GM18861 (cell line): ENCODE results near the gene AIM2.
"Not testable (repeated sequence)": the region's sequence is repeated elsewhere in the genome, so short reads cannot be mapped to it uniquely, and the experiment has no call there.

Experiments used
- ATAC-seq: cut with Tn5 transposase; IDR thresholded peaks from one replicate; pipeline ENCODE4 v1.9.1; 2021; ENCODE audit not compliant: unreplicated experiment

AIM2 gene

DNA sequence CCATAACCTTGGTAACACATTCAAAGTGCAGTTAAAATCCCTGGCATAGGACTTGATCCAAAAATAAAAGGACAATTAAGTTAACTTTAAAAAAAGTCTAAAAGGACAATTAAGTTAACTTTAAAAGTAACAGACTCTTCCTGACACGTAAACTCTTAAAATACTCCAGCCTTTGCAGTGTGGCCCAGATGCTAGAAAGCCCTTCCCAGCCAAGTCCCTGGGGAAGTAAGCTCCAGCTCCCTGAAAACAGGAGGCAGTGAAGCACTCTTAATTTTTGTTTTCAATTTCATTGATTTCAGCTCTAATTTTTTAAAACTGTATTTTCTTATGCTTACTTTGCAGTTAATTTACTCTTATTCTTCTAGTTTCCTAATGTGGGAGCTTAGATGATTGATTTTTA, 5.1 kb upstream of the AIM2 start:
- no peak for ATAC-seq

DNA sequence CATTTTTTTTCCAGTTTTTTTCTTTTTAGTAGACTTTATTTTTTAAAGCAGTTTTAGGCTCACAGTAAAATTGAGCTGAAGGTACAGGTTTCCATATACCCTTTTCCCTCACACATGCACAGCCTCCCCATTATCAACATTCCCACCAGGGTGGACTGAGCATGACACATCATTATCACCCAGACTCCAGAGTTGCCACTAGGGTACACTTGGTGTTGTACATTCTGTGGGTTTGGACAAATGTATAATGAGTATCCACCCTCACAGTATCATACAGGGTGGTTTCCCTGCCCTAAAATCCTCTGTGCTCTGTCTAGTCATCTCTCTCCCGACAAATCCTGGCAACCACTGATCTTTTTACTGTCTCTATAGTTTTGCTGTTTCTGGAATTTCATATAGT, 3.0 kb upstream of the AIM2 start:
- no peak for ATAC-seq

DNA sequence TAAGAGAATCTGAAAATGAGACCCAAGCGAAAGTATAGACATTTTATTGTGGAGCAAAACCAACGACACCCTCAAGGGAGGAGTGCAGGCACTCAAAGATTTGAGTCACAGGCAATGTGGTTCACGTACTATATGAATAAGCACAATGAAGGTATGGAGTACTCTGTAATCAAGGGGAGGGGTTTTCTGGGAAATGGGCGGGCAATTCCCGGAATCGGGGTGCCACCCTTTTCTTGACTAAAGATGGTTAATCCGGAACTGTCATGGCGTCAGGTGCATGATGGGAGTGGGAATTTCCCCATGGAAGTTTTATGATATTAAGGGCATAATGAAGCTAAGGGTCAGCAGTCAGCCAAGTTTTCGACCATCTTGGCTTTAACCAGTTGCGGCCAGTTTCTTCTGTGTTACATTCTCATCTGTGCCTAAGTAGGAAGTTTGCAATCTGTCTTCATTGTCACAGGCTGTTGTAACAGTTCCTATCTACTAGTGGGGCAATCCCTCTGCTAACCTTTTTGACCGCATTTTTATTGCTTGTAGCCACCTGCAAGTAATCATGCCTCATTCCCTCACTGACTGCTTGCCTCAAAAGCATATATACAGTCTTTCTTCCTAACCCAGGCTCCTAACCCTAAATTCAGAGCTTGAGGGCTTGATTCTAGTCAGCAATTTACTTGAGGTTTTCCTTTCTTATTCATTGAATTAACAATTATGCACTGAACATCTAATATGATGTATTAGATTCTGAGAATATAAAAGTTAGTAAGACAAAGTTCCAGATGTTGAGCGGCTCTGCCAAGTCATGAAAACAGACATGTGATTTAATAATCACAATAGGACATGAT, 775 bp upstream of the AIM2 start:
- peak; percentile 56 for ATAC-seq

DNA sequence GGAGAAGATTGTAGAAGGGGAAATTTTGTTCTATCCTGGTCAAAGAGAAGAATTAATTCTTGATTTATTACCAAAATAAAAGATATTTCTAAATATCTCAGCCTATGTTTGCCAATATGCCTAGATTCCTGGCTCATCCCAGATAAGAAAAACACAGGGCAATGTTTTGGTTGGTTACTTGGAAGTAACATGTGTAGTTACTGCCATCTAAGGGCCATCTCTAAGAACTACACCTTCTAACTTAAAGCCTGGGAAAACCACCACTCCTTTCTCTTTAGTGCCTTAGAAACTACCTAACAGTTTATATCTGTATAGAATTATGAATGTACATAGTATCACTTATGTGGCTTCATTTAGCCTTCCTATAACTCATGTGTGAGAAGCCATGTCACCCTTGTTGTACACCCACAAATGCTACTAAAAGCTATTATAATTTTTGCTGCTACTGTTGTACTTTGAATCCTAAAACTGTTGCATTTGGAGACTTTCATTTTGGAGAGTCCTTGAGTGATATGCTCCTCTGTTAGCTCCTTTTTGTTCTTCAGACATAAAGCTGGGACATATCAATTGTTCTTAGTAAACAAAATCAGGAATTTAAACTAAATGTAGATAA, 4.5 kb downstream of the AIM2 start:
- no peak for ATAC-seq

DNA sequence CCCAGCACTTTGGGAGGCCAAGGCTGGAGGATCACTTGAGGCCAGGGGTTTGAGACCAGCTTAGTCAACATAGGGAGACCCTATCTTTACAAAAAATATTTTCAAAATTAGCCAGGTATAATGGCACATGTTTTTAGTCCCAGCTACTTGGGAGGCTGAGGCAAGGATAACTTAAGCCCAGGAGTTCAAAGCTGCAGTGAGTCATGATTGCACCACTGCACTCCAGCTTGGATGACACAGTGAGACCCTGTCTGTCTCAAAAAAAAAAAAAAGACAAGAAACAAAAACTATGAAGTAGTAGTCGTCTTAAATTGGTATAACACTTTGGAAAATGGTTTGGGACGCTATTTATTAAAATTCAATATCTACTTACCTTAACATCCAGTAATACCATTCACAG, 7.7 kb downstream of the AIM2 start:
- ATAC-seq: no peak

DNA sequence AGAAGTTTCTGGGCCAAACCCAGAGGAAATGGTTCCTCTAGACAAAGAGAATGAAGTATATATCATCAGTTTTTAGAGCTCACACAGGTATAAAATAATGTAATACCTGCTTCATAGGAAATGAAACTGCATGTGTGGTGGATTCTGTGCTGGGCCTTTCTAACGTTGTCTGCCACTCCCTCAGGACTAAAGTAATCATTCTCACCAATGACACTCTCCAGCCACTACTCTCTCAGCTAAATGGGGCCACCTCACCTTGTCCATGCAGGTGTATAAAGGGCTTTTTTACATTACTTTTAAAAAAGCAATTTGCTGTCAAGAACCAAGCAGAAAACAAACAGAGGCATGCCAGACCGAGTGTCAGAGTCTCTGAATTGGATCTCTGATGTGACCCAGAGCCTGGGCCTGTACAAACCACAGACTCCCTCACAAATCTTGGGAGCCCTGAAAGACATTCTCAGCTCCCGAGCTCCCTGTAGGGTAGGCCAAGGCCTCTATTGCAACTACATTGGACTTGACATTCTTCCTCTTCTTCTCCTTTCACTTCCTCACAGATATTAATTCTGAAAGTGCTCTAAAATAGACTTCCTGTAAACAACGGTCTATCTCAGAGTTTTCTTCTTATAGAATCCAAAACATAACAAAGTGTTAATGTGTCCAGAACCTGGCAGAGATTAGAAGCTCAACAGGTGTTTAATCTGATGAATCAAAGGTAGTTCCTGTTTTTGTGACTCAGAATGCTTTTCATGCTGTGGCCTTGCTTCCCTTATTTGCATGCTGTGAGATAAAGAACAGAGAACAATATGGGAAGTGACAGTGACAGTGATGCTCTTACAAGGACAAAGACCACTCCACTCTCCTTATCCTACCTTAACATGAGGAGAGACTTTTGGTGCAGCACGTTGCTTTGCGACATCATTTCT, 8.6 kb downstream of the AIM2 start:
- ATAC-seq: peak; percentile 88

DNA sequence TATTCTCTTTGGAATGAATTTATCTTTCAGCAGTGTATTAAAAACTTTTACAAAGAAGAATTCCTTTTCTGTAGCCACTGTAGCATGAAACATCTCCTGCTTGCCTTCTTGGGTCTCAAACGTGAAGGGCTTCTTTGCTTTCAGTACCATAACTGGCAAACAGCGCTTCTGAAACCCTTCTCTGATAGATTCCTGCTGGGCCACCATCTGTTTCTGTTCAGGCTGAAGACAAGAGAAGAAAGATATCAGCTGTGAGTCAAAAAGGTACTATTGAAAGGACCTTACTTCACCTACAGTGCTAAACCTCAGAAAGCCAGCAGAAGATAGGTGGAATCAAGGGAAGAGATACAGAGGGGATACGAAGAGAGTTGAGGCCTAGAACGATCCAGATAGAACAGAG, 10.5 kb downstream of the AIM2 start:
- ATAC-seq: no peak

DNA sequence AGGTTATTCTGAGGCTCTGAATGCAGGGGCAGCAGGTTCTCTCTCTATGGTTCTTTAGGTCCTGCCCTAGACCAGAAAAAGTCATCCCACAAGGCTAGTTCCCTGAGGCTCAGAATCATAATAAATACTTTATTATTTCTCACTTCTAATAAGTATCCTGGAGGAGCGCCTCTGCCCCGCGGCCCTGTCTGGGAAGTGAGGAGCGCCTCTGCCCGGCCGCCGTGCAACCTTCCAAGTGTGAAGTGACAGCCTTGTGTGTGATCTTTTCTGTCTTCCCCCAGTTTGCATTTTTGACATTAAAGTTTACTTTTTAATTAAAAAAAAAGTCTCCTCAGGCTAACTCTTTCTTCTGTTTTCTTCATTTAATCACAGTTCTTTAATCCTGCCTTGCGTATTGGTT, 11.5 kb downstream of the AIM2 start:
- ATAC-seq: no peak

DNA sequence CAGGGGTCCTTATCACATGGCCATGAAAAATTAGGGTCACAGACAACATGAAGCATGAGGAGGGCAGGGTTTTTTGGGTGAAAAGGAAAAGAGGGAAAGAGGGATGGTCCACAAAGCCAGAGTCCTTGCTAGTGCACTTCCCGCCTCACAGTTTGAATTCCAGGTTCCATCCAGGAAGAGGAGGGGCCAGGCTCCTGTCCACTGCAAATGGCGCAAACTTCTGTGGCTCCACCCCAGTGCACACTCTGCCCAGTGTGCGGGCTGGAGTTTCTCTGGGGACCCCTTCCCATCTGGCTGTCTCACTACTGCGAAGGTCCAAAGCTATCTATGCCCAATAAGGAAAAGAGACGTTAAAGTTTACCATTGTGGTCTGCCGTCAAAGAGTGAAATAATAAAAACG, 17.8 kb downstream of the AIM2 start:
- ATAC-seq: no peak

DNA sequence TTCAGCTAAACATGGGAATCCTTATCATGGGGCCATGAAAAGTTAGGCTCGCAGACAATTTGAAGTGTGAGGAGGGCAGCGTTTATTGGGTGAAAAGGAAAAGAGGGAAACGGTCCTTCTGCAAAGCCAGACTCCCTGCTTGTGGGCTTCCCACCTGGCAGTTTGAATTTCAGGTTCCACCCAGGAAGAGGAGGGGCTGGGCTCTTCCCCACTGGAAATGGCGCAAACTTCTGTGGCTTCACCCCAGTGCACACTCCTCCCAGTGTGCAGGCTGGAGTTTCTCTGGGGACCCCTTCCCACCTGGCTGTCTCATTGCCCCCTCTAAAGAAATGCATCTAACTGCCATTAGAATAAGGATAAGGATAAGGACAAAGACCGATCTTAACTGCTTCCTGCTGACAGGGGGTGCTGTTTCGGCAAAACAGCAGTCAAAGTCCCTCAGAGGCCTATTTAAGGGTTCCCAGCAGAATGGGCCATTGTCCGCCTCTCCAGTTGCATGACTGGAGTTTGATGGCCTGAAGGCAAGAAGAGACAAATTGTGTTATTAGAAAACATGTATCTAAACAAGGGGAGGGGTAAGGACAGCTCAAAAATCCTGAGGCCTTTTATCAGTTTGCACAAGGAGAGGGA, 20.4 kb downstream of the AIM2 start:
- no peak for ATAC-seq

DNA sequence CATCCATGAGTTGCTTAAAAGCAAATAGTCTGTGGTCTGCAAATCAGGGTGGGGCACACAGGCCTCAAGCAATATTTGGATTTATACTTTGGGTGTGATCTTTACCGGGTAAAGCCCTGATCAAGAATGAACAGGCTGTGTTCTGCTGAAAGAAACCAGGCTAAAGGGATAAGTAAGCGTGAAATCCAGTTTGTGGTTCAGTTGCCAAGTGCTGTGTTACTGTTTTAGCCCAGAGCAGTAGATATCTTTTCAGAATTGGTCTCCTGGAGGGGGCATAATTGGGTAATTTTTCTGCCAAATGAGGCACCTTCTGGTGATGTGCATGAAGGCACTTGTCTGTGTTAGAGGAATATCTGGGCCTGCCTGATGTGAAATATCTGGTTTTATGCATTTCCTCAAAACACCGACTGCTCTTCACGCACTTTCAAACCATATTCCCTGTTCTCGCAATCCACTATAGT, 21.4 kb downstream of the AIM2 start:
- ATAC-seq: no peak

DNA sequence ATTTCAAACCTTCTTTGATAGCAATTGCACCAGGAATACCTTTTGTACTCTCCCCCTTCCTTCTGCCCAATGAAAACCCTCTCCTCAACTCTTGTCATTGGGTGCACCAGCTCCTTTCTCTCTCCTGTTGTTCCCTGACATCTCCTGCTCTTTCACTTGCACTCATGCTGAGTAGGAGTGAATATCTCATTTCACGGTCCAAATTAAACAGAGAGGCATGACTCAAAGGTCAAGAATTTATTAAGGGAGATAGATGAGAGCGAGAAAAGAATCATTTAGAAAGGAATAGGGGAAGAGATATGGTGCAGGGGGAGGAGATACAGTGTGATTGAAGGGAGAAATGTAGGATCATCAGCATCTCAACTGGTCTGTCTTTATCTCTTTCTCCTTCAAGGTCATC, 22.1 kb downstream of the AIM2 start:
- no peak for ATAC-seq

DNA sequence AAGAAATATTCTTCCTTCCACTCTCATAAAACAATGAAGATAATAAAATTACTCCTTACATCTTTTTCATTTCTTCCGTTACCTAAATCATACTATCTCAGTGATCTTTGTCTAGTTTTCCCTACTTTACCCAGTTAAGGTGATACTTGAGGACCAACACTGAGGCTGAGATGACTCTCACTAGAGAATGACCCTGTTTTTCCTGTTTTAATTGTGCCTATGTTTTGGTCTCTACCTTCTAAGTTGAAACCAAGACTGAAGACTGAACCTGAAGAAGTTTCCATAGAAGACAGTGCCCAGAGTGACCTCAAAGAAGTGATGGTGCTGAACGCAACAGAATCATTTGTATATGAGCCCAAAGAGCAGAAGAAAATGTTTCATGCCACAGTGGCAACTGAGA, 25.1 kb downstream of the AIM2 start:
- ATAC-seq: no peak

DNA sequence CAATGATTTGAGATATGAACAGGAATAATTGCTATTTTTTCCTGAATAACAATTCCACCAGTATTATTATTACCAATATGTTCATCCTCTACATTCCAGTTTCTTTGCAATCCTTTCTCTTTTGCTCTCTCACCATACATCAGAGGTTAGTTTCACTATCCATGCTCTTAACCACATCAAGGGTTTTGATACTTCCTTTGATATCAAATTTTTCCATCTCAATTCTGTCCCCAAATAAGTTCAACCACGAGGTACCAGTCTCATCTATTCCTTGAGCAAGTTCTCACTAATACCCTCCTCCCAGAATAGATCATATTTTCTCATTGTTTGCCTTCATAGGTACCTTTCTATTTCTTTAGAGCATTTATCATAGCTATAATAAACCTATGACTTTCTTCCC, 30.1 kb downstream of the AIM2 start:
- ATAC-seq: not testable (repeated sequence)

DNA sequence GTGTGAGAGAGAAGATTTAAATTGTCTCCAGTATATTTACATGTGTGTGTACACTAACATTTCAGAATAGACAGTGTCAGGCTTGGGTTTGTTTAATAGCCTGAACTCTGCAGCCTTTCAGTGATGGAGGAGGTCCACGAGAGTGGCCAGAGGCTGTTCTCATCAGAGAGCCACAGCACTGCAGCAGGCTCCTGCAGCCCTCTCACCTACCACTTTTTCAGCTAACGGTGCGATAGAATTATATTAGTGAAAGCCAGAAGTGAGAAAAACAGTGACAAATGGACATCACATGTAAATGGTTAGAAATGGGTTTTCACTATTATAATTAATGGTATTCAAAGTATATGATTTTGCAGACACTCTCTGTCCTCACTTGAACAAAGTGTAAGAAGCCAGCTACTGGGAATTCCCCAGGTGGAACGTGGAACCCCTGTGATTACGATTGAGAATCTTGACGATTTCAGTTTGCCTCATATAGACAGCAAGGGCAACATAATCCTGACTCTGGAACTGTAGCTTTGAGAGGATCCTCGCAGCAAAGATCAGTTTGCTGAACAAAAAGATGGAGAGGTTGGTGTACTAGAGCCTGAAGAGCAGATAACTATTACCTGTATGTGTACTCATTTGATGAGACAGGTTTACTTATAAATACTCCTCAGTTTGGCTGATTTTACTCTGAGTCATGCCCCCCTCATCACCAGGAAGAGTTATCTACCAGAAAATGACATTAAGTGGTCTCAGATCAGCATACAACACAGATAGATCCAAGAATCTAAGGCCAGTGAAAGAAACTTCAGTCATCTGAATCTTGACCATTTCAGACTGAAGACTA, 35.5 kb downstream of the AIM2 start:
- ATAC-seq: no peak

DNA sequence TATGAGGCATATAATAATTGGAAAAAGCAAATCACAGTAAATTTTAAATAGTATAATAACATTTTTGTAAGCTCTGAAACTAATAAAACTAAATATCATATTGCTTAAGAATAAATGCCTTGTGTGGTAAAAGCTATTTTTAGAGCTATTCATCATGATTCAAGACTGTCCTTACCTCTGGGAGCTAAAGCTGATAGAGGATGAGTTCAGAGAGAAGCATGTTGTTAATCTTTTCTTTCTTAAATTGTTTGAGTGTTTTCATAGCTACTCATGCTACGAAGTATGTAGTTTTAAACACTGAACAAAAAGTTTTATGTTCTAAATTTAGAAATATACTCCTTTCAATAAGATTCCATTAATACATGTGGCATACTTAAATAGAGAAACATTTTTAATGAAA, 36.4 kb downstream of the AIM2 start:
- ATAC-seq: no peak

DNA sequence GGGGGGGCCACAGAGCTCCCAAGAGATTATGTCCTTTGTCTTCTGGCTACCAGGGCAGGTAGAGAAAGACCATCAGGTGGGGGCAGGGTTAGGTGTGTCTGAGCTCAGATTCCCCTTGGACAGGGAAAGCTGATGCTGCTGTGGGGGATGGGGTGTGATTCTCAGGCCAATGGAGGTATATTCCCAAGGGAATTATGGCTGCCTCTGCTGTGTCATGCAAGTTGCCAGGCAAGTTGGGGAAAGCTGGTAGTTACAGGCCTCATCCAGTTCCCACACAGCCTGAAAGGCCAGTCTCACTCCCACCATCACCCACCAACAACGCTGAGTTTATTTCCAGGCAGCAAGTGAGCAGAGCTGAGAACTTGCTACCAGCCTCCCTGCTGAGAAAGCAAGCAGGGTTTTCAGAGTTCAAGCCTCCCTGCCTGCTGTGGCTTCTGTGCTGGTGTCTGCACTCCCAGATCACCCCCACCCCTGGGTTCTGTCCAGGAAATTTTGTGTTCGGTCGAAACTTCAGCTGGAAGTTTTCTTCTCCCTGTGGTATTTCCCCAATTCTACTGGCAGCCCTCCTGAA, 45.6 kb downstream of the AIM2 start:
- no peak for ATAC-seq

DNA sequence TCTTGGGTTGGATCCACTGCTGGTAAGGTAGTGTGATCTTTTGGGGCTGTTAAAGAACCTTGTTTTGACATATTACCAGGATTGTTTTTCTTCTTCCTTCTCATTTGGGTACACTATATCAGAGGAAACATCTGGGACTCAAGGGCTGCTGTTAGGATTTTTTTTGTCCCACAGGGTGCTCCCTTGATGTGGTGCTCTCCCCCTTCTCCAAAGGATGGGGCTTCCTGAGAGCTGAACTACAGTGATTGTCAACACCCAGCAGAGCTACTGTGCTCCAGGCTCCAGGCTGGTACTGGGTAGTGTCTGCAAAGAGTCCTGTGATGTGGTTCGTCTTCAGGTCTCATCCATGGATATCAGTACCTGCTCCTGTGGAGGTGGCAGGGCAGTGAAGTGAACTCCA, 46.3 kb downstream of the AIM2 start:
- no peak for ATAC-seq

DNA sequence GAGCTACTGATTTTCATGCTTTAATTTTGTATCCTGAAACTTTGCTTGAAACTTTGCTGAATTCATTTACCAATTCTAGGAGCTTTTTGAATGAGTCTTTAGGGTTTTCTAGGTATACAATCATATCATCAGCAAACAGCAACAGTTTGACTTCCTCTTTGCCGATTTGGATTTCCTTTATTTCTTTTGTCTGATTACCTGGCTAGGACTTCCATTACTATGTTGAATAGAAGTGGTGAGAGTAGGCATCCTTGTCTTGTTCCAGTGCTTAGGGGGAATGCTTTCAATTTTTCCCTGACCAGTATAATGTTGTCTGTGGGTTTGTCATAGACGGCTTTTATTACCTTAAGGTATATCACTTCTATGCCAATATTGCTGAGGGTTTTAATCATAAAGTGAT, 49.7 kb downstream of the AIM2 start:
- ATAC-seq: not testable (repeated sequence)

DNA sequence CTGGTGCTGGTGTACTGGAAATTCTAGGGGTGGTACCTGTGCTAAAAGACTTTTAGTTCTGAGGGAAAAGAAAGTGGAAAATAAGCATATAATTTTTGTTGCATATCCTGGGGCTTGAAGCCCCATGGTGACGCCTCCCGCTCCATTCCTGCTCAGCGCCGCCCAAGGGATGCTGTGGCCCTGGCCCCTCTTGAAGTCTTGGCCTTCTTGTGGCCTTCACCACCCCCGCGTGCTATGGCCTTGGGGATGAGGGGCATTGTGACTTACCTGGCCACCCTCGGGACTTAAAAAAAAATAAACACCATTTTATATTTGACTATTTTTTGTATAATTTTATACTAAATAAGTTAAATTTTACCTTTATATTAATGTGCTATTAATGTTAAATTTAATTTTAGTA, 51.5 kb downstream of the AIM2 start:
- ATAC-seq: no peak
